GM12878 (cell line): Measurements from ENCODE around the gene NUDT22. TPM values are rescaled to one million over a fixed set of nuclear protein-coding genes. Genes with fewer than 3 reads are reported as not detected.

Experiments used
- ATAC-seq: fragments of 200-7000 bp; cut with Tn5 transposase; 3 replicates; pipeline ENCODE4 v1.9.1; 2020; ENCODE audit warnings: mild to moderate bottlenecking, moderate library complexity
- BruUV-seq: library from RNA; stranded (reverse); fragments of 400-500 nt; replicated peaks from 2 replicates; lab custom pipeline; 2021; lab: Mats Ljungman, UMichigan
- CTCF ChIA-PET: fragments of 300-600 bp; sonication (Branson Sonifier 250); formaldehyde crosslinking; extraction: SDS; loops from one replicate; lab custom pipeline; 2021; ENCODE audit warnings: inconsistent platforms; lab: Yijun Ruan, JAX
- POLR2A ChIA-PET: fragments of 350-600 bp; formaldehyde crosslinking; extraction: SDS; loops from one replicate; lab custom pipeline; 2021; ENCODE audit warnings: inconsistent platforms; lab: Charles Lee
- RAD21 ChIA-PET: fragments of 300-600 bp; sonication (Branson Sonifier 250); formaldehyde crosslinking; loops from one replicate; lab custom pipeline; 2023; ENCODE audit warnings: antibody characterized with exemption; ENCODE audit not compliant: unreplicated experiment; lab: Charles Lee
- SMC1A ChIA-PET: fragments of 300-600 bp; sonication (Branson Sonifier 250); formaldehyde crosslinking; loops from one replicate; lab custom pipeline; 2023; ENCODE audit not compliant: unreplicated experiment, uncharacterized antibody; lab: Charles Lee
- DNase-seq: peaks from one replicate; pipeline ENCODE4 v3.0.0-alpha.2; 2011; ENCODE audit warnings: low read depth, low spot score
- FAIRE-seq: peaks from 3 replicates; lab custom pipeline; 2011; peaks lifted over from hg19 to GRCh38; lab: Jason Lieb, UNC
- H2AFZ ChIP-seq: 2 replicates; pipeline ENCODE4 v1.6.0; 2011; ENCODE audit warnings: low read depth, low read length, control low read depth; ENCODE audit not compliant: control insufficient read depth
- H3K27ac ChIP-seq: 2 replicates; pipeline ENCODE4 v1.5.1; 2011; ENCODE audit warnings: control low read depth; ENCODE audit not compliant: control insufficient read depth, insufficient read depth
- H3K27me3 ChIP-seq, 2 experiments: replicated peaks in 1 of 2; 2 replicates each; pipeline versions ENCODE4 v1.6.0 to v1.6.1; 2011; ENCODE audit warnings: low read length in 1 of 2; ENCODE audit not compliant: control insufficient read depth in 2 of 2, insufficient read depth in 2 of 2
- H3K36me3 ChIP-seq, 2 experiments: 2 replicates each; pipeline ENCODE4 v1.5.1; 2011; ENCODE audit warnings: low read length in 1 of 2; ENCODE audit not compliant: control insufficient read depth in 2 of 2, insufficient read depth in 2 of 2
- H3K4me1 ChIP-seq: 2 replicates; pipeline ENCODE4 v1.6.1; 2011; ENCODE audit warnings: mild to moderate bottlenecking, low read length, moderate library complexity, mixed read lengths; ENCODE audit not compliant: control insufficient read depth, insufficient read depth
- H3K4me2 ChIP-seq: 2 replicates; pipeline ENCODE4 v1.6.0; 2011; ENCODE audit warnings: control low read depth; ENCODE audit not compliant: control insufficient read depth, insufficient read depth
- H3K4me3 ChIP-seq: fragments of 200-600 bp; sonication (generic); 2 replicates; pipeline ENCODE4 v1.5.1; 2016
- H3K79me2 ChIP-seq: 2 replicates; pipeline ENCODE4 v1.6.0; 2011; ENCODE audit warnings: low read length; ENCODE audit not compliant: control insufficient read depth, insufficient read depth
- H3K9ac ChIP-seq: 2 replicates; pipeline ENCODE4 v1.8.0; 2011; ENCODE audit warnings: low read length, control low read depth, mixed read lengths; ENCODE audit not compliant: control insufficient read depth, insufficient read depth
- H3K9me3 ChIP-seq: replicated peaks from 3 replicates; pipeline ENCODE4 v1.5.1; 2011; ENCODE audit warnings: mild to moderate bottlenecking, low read length; ENCODE audit not compliant: control insufficient read depth, insufficient read depth
- H4K20me1 ChIP-seq: 2 replicates; pipeline ENCODE4 v1.6.0; 2011; ENCODE audit not compliant: control insufficient read depth, insufficient read depth
- BHLHE40 ChIP-seq, 2 experiments: fragments of 450-650 bp in 1 of 2; IDR thresholded peaks; 2 replicates each; pipeline ENCODE4 v1.6.1; 2011 to 2017; ENCODE audit warnings: low read depth in 2 of 2, borderline replicate concordance in 1 of 2, improper control_type of control experiment in 1 of 2, low read length in 1 of 2, mild to moderate bottlenecking in 1 of 2
- CBFB ChIP-seq: IDR thresholded peaks from 2 replicates; pipeline ENCODE4 v1.6.1; 2016; ENCODE audit warnings: antibody characterized with exemption, low read depth
- HDGF ChIP-seq: fragments of 450-650 bp; IDR thresholded peaks from 2 replicates; pipeline ENCODE4 v1.6.1; 2016; ENCODE audit warnings: antibody characterized with exemption
- IKZF2 ChIP-seq, 2 experiments: fragments of 450-650 bp; IDR thresholded peaks; 2 replicates each; pipeline ENCODE4 v1.6.1; 2017; ENCODE audit warnings: mild to moderate bottlenecking in 2 of 2, moderate library complexity in 2 of 2
- MYC ChIP-seq: IDR thresholded peaks from 2 replicates; pipeline ENCODE4 v1.6.1; 2011; ENCODE audit warnings: mild to moderate bottlenecking, low read length, moderate library complexity, inconsistent platforms; ENCODE audit not compliant: insufficient read depth, insufficient replicate concordance, insufficient read length, severe bottlenecking
- NR2F1 ChIP-seq: fragments of 450-650 bp; conservative IDR thresholded peaks from 2 replicates; pipeline ENCODE4 v1.6.1; 2017; ENCODE audit warnings: mild to moderate bottlenecking
- POLR2AphosphoS5 ChIP-seq: IDR thresholded peaks from 2 replicates; pipeline ENCODE4 v1.6.1; 2011; ENCODE audit warnings: mild to moderate bottlenecking, low read length, inconsistent platforms
- POU2F2 ChIP-seq: IDR thresholded peaks from 3 replicates; pipeline ENCODE4 v1.6.1; 2011; ENCODE audit warnings: low read depth, mild to moderate bottlenecking, low read length, borderline replicate concordance
- RCOR1 ChIP-seq: conservative IDR thresholded peaks from 2 replicates; pipeline ENCODE4 v1.6.1; 2012; ENCODE audit warnings: low read depth, low read length, improper control_type of control experiment
- SMAD5 ChIP-seq: IDR thresholded peaks from 2 replicates; pipeline ENCODE4 v1.6.1; 2016; ENCODE audit warnings: antibody characterized with exemption, low read depth
- SPI1 ChIP-seq: IDR thresholded peaks from 2 replicates; pipeline ENCODE4 v1.6.1; 2011; ENCODE audit warnings: low read depth, mild to moderate bottlenecking, low read length, moderate library complexity, borderline replicate concordance; ENCODE audit not compliant: insufficient read depth
- ZNF217 ChIP-seq: fragments of 450-650 bp; IDR thresholded peaks from 2 replicates; pipeline ENCODE4 v1.6.1; 2017; ENCODE audit warnings: antibody characterized with exemption, mild to moderate bottlenecking
- WGBS: methylation state at CpG from one replicate; pipeline ENCODE4 v1.1.6; 2016; ENCODE audit warnings: low lambda C conversion rate; ENCODE audit not compliant: insufficient replicate concordance, insufficient coverage; ENCODE audit errors: missing lambda C conversion rate; 5-methylcytosine and 5-hydroxymethylcytosine counted together
- in situ Hi-C: fragments of 300-500 bp; cut with MboI; formaldehyde crosslinking; loops from 9 replicates; pipeline ENCODE4 v1.14.3; 2018; ENCODE audit warnings: mixed read lengths
- intact Hi-C: fragments of 100-400 bp; cut with micrococcal nuclease; formaldehyde crosslinking; loops from one replicate; pipeline ENCODE4 v1.14.2; 2022; ENCODE audit not compliant: unreplicated experiment
- polyA plus RNA-seq, 11 experiments: library from polyadenylated mRNA; depleted of rRNA in 4 of 11; unstranded in 6 of 11; stranded (reverse) in 5 of 11; fragments of >200 nt; fragmentation: Nextera tagmentation in 4 of 11; fragmentation: Illumina TruSeq in 1 of 11; extraction: Ambion mirVana in 4 of 11; extraction: Trizol in 1 of 11; gene quantifications; 1 replicate in 1 of 11; 2 replicates in 10 of 11; pipeline versions ENCODE4 v1.2.1 to v1.2.3, GENCODE V29; 2011 to 2016; ENCODE audit warnings: inconsistent platforms in 2 of 11, missing spikeins in 2 of 11, low read depth in 1 of 11
- total RNA-seq, 4 experiments: library from RNA; depleted of rRNA in 3 of 4; stranded (reverse); fragments of >200 nt in 3 of 4; fragmentation: Illumina TruSeq in 1 of 4; extraction: Trizol in 1 of 4; gene quantifications; 2 replicates each; pipeline versions ENCODE4 v1.2.1 to v1.2.3, GENCODE V29; 2013 to 2021
- TF ChIP-seq, protein P1 (sequence below): fragments of 450-650 bp; IDR thresholded peaks from 2 replicates; pipeline ENCODE4 v1.6.1; 2017; ENCODE audit warnings: low read depth, mild to moderate bottlenecking, moderate library complexity
- TF ChIP-seq, protein P2 (sequence below): IDR thresholded peaks from 2 replicates; pipeline ENCODE4 v1.6.1; 2012; ENCODE audit warnings: low read depth, low read length, improper control_type of control experiment
- TF ChIP-seq, protein P3 (sequence below): fragments of 450-650 bp; IDR thresholded peaks from 2 replicates; pipeline ENCODE4 v1.6.1; 2018; ENCODE audit warnings: mild to moderate bottlenecking, low read depth, moderate library complexity; ENCODE audit not compliant: partially characterized antibody
- TF ChIP-seq, protein P4 (sequence below): fragments of 450-650 bp; IDR thresholded peaks from 2 replicates; pipeline ENCODE4 v1.6.1; 2017; ENCODE audit warnings: borderline replicate concordance

Gene NUDT22
- total and polyA plus RNA-seq, 10 of the 15 experiments (the other 5 are each of a cell fraction or from before 2014, with no cell fraction given), result 6.7 to 115 (median 64.7) TPM

DNA sequence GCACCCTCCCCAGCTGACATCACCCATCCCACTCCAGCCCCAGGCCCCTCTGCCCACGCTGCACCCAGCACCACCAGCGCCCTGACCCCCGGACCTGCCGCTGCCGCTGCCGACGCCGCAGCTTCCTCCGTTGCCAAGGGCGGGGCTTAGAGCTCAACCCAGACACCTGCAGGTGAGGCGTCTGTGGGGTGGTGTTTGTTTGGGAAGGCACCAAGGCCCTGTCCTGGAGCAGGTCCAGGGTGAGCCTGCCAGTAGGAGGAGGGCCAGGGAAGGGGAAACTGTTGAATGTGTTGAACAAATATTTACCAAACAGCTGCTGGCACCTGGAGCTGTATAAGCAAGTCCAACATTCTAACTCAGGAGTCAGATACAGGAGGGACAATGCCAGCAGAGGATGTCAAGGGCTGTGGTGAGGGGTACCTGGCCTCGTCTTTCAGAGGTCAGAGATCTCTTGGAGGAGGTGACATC lies 11.4 kb downstream of the NUDT22 start:
- FAIRE-seq (no peak), ATAC-seq (no peak), DNase-seq (no peak)
- no TSS peak for BruUV-seq
- ChIA-PET CTCF (interaction anchor here (1.3 to 1.7 kb wide), 3 partner anchors 13 to 67 kb away, joined by 5 to 7 read pairs (median 5); partner anchors contain the start of gene ESRRA), POLR2A (interaction anchor here (0.9 to 3.0 kb wide), 3 partner anchors 21 to 33 kb away, joined by 3 to 21 read pairs (median 4); partner anchors contain the start of gene FERMT3), RAD21 (interaction anchor here (1.0 kb wide), 2 partner anchors 9 to 32 kb away, joined by 3 read pairs; partner anchors contain the start of gene PPP1R14B), SMC1A (no interaction called here)
- H3K9ac ChIP-seq, result no peak overlapping the region; the same call in 1 of the 2 replicates
- in situ Hi-C loops (loop anchor here (25.0 kb wide), 1 partner anchor 1625 kb away; the partner anchor contains the start of genes CFL1, EFEMP2 and MUS81), intact Hi-C loops (no loop called here)
- no peaks in the 10 kb centered on the region for H4K20me1 ChIP-seq
- H3K27me3 ChIP-seq, result no peaks in the 10 kb centered on the region
- no peak overlapping the region for H2AFZ ChIP-seq
- no peak overlapping the region; the same call in 1 of the 2 replicates for H3K27ac ChIP-seq
- H3K79me2 ChIP-seq, result peaks cover 21% of the 10 kb centered on the region
- H3K9me3 ChIP-seq, result no peaks in the 10 kb centered on the region
- H3K4me1 ChIP-seq, result peaks cover 46% of the 10 kb centered on the region
- WGBS, result 97% methylated on average over 12 of the region's 12 CpGs
- no peak overlapping the region; the same call in 1 of the 2 replicates for H3K4me2 ChIP-seq
- H3K36me3 ChIP-seq, result peaks cover 0 to 5% of the 10 kb centered on the region in 2 experiments; a peak in 2 of 4 replicates
- H3K4me3 ChIP-seq, result no peak overlapping the region
- TF ChIP-seq NR2F1 (no peak), IKZF2 (IDR thresholded peaks at IDR 0.05) (no peak), HDGF (no peak), RCOR1 (no peak), ZNF217 (no peak), MYC (no peak), BHLHE40 (IDR thresholded peaks at IDR 0.05; ENCODE audit: borderline replicate concordance in 1 of 2, low read depth in 2 of 2, low read length in 1 of 2) (no peak), SPI1 (no peak), POU2F2 (no peak), SMAD5 (no peak), CBFB (no peak), POLR2AphosphoS5 (no peak)
- TF ChIP-seq, protein P1, sequence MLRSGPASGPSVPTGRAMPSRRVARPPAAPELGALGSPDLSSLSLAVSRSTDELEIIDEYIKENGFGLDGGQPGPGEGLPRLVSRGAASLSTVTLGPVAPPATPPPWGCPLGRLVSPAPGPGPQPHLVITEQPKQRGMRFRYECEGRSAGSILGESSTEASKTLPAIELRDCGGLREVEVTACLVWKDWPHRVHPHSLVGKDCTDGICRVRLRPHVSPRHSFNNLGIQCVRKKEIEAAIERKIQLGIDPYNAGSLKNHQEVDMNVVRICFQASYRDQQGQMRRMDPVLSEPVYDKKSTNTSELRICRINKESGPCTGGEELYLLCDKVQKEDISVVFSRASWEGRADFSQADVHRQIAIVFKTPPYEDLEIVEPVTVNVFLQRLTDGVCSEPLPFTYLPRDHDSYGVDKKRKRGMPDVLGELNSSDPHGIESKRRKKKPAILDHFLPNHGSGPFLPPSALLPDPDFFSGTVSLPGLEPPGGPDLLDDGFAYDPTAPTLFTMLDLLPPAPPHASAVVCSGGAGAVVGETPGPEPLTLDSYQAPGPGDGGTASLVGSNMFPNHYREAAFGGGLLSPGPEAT, result no peak
- TF ChIP-seq, protein P2, sequence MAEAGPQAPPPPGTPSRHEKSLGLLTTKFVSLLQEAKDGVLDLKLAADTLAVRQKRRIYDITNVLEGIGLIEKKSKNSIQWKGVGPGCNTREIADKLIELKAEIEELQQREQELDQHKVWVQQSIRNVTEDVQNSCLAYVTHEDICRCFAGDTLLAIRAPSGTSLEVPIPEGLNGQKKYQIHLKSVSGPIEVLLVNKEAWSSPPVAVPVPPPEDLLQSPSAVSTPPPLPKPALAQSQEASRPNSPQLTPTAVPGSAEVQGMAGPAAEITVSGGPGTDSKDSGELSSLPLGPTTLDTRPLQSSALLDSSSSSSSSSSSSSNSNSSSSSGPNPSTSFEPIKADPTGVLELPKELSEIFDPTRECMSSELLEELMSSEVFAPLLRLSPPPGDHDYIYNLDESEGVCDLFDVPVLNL, result no peak
- TF ChIP-seq, protein P3, sequence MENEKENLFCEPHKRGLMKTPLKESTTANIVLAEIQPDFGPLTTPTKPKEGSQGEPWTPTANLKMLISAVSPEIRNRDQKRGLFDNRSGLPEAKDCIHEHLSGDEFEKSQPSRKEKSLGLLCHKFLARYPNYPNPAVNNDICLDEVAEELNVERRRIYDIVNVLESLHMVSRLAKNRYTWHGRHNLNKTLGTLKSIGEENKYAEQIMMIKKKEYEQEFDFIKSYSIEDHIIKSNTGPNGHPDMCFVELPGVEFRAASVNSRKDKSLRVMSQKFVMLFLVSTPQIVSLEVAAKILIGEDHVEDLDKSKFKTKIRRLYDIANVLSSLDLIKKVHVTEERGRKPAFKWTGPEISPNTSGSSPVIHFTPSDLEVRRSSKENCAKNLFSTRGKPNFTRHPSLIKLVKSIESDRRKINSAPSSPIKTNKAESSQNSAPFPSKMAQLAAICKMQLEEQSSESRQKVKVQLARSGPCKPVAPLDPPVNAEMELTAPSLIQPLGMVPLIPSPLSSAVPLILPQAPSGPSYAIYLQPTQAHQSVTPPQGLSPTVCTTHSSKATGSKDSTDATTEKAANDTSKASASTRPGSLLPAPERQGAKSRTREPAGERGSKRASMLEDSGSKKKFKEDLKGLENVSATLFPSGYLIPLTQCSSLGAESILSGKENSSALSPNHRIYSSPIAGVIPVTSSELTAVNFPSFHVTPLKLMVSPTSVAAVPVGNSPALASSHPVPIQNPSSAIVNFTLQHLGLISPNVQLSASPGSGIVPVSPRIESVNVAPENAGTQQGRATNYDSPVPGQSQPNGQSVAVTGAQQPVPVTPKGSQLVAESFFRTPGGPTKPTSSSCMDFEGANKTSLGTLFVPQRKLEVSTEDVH, result no peak
- TF ChIP-seq, protein P4, sequence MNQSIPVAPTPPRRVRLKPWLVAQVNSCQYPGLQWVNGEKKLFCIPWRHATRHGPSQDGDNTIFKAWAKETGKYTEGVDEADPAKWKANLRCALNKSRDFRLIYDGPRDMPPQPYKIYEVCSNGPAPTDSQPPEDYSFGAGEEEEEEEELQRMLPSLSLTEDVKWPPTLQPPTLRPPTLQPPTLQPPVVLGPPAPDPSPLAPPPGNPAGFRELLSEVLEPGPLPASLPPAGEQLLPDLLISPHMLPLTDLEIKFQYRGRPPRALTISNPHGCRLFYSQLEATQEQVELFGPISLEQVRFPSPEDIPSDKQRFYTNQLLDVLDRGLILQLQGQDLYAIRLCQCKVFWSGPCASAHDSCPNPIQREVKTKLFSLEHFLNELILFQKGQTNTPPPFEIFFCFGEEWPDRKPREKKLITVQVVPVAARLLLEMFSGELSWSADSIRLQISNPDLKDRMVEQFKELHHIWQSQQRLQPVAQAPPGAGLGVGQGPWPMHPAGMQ, result no peak
